Muscle of arm (tissue), 12 donors: Measurements from ENCODE around the gene MBD3L1. TPM values are rescaled to one million over a fixed set of nuclear protein-coding genes. Genes with fewer than 3 reads are reported as not detected.

Experiments
- DNase-seq: peaks from one replicate; pipeline ENCODE4 v3.0.0-alpha.2; 2013
- polyA plus RNA-seq, 12 donors: library from polyadenylated mRNA; unstranded; fragments of 120-200 nt; gene quantifications; one replicate each; pipeline ENCODE4 v1.2.1, GENCODE V29; 2013; ENCODE audit not compliant: insufficient read length in 12 of 12

The MBD3L1 gene
- polyA plus RNA-seq, 12 donors: not detected

- DNase-seq: no peak
Observed at GRCh38 chr19:8880868-8881488, 48.8 kb downstream of the MBD3L1 start.

- DNase-seq: no peak
Observed at GRCh38 chr19:8881512-8881911, 49.3 kb downstream of the MBD3L1 start.

- no peak for DNase-seq
Observed at GRCh38 chr19:8884416-8884815, 52.2 kb downstream of the MBD3L1 start.

- no peak for DNase-seq
Observed at GRCh38 chr19:8887364-8887763, 55.2 kb downstream of the MBD3L1 start.

GRCh38 chr19:8890260-8890659 is 58.1 kb downstream of the MBD3L1 start:
- DNase-seq: no peak

Other genes with a start within 250 kb of the MBD3L1 start
- 10 to 100 TPM in 11 of 12 donors, not detected in 1; 16.4 to 64.6 (median 28.3) TPM for gene ADAMTS10, start 221.7 kb upstream of the MBD3L1 start, polyA plus RNA-seq
- gene NFILZ, start 201.7 kb upstream of the MBD3L1 start, polyA plus RNA-seq: not detected
- not detected for gene ACTL9, start 133.6 kb upstream of the MBD3L1 start, polyA plus RNA-seq
- not detected for gene OR2Z1, start 110.7 kb upstream of the MBD3L1 start, polyA plus RNA-seq
- gene ZNF558, start 73 bp upstream of the MBD3L1 start, polyA plus RNA-seq: 10 to 100 TPM in 11 of 12 donors, not detected in 1; 18.4 to 28.7 (median 20.9) TPM
- under 1 TPM in 4 of 12 donors, not detected in 8; 0.03 to 0.97 (median 0.18) TPM for gene MUC16, start 178.0 kb downstream of the MBD3L1 start, polyA plus RNA-seq